Ovary (tissue), 3 donors: ENCODE measurements around the gene GPR32.

Experiments
- POLR2A ChIP-seq: fragments of 450-650 bp; IDR thresholded peaks from one replicate; pipeline ENCODE4 v1.6.1; 2017; ENCODE audit warnings: antibody characterized with exemption, mild to moderate bottlenecking, moderate library complexity
- TF ChIP-seq, protein P1 (sequence below), 3 donors: fragments of 450-650 bp in 2 of 3; fragments of 200-600 bp in 1 of 3; IDR thresholded peaks; one replicate each; pipeline versions ENCODE4 v1.5.1 to v1.8.0; 2016 to 2022; ENCODE audit warnings: antibody characterized with exemption in 3 of 3, mild to moderate bottlenecking in 1 of 3
- donor health status: DM: no; HTN: no; CAD: no.

DNA sequence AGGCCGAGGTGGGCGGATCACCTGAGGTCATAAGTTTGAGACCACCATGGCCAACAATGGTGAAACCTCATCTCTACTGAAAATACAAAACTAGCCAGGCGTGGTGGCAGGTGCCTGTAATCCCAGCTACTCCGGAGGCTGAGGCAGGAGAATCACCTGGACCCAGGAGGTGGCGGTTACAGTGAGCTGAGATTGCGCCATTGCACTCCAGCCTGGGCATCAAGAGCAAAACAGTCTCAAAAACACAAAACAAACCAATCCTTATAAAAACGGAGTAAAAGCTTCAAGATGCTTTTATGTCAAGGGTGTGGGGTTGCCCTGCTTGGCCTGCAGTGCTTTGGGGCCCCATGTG, 27.1 kb downstream of the GPR32 start:
- TF ChIP-seq, protein P1, sequence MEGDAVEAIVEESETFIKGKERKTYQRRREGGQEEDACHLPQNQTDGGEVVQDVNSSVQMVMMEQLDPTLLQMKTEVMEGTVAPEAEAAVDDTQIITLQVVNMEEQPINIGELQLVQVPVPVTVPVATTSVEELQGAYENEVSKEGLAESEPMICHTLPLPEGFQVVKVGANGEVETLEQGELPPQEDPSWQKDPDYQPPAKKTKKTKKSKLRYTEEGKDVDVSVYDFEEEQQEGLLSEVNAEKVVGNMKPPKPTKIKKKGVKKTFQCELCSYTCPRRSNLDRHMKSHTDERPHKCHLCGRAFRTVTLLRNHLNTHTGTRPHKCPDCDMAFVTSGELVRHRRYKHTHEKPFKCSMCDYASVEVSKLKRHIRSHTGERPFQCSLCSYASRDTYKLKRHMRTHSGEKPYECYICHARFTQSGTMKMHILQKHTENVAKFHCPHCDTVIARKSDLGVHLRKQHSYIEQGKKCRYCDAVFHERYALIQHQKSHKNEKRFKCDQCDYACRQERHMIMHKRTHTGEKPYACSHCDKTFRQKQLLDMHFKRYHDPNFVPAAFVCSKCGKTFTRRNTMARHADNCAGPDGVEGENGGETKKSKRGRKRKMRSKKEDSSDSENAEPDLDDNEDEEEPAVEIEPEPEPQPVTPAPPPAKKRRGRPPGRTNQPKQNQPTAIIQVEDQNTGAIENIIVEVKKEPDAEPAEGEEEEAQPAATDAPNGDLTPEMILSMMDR (IDR thresholded peaks at IDR 0.05): no peak
- no peak for TF ChIP-seq POLR2A
